CD4-positive, alpha-beta memory T cell (primary cell): Measurements from ENCODE around the gene SH2D5. TPM values are rescaled to one million over a fixed set of nuclear protein-coding genes. Genes with fewer than 3 reads are reported as not detected.
A peak's percentile ranks its signal among the peaks of the same experiment; 100 is the strongest.

Experiments used
- CTCF ChIA-PET: fragments of 350-600 bp; sonication (Branson Sonifier 250); formaldehyde crosslinking; loops from one replicate; lab custom pipeline; 2021; ENCODE audit warnings: inconsistent platforms; ENCODE audit not compliant: partially characterized antibody; lab: Charles Lee
- POLR2A ChIA-PET: fragments of 350-600 bp; sonication (Branson Sonifier 250); formaldehyde crosslinking; loops from one replicate; lab custom pipeline; 2021; ENCODE audit not compliant: partially characterized antibody; lab: Charles Lee
- DNase-seq, 5 donors: peaks; one replicate each; pipeline versions ENCODE4 v3.0.0 to v3.0.0-alpha.2; 2020 to 2022; ENCODE audit warnings: mixed read lengths in 1 of 5
- H3K27ac ChIP-seq: one replicate; pipeline ENCODE4 v1.7.0; 2013; ENCODE audit warnings: low read depth, low read length
- H3K27me3 ChIP-seq: 2 replicates; pipeline ENCODE4 v1.7.0; 2013; ENCODE audit warnings: mild to moderate bottlenecking, low read length, moderate library complexity; ENCODE audit not compliant: insufficient read depth
- H3K36me3 ChIP-seq: 2 replicates; pipeline ENCODE4 v1.7.0; 2013; ENCODE audit warnings: mild to moderate bottlenecking, low read length, moderate library complexity; ENCODE audit not compliant: insufficient read depth
- H3K4me1 ChIP-seq: 2 replicates; pipeline ENCODE4 v1.7.0; 2013; ENCODE audit warnings: mild to moderate bottlenecking, low read length, moderate library complexity; ENCODE audit not compliant: insufficient read depth
- H3K4me3 ChIP-seq, 2 donors: one replicate each; pipeline ENCODE4 v1.7.0; 2013; ENCODE audit warnings: low read length in 2 of 2, mild to moderate bottlenecking in 1 of 2
- H3K9me3 ChIP-seq, 2 donors: one replicate each; pipeline ENCODE4 v1.7.0; 2013; ENCODE audit warnings: low read length in 2 of 2, control low read depth in 1 of 2; ENCODE audit not compliant: control insufficient read depth in 1 of 2
- H3K27ac Mint-ChIP-seq, 7 donors: one replicate each; pipeline ENCODE4 v1.8.0; 2020 to 2021; ENCODE audit warnings: mixed read lengths in 7 of 7, mild to moderate bottlenecking in 6 of 7, inconsistent platforms in 3 of 7, moderate library complexity in 3 of 7
- H3K27me3 Mint-ChIP-seq, 2 donors: one replicate each; pipeline ENCODE4 v1.8.0; 2020 to 2021; ENCODE audit warnings: mixed read lengths in 2 of 2
- H3K36me3 Mint-ChIP-seq, 2 donors: one replicate each; pipeline ENCODE4 v1.8.0; 2020 to 2021; ENCODE audit warnings: mixed read lengths in 2 of 2, inconsistent platforms in 1 of 2, mild to moderate bottlenecking in 1 of 2
- H3K4me1 Mint-ChIP-seq, 4 donors: one replicate each; pipeline ENCODE4 v1.8.0; 2020 to 2021; ENCODE audit warnings: mixed read lengths in 4 of 4, mild to moderate bottlenecking in 1 of 4
- H3K4me3 Mint-ChIP-seq, 8 donors: one replicate each; pipeline ENCODE4 v1.8.0; 2020 to 2021; ENCODE audit warnings: mixed read lengths in 8 of 8, mild to moderate bottlenecking in 7 of 8, moderate library complexity in 6 of 8, inconsistent platforms in 3 of 8
- H3K9me3 Mint-ChIP-seq, 8 donors: one replicate each; pipeline ENCODE4 v1.8.0; 2020 to 2021; ENCODE audit warnings: mixed read lengths in 8 of 8, mild to moderate bottlenecking in 5 of 8, inconsistent platforms in 3 of 8, moderate library complexity in 1 of 8
- intact Hi-C: fragments of 100-400 bp; cut with micrococcal nuclease; formaldehyde crosslinking; loops from one replicate; pipeline ENCODE4 v1.15.1; 2023
- polyA plus RNA-seq, 2 donors: library from polyadenylated mRNA; unstranded; fragments of 300-500 nt; fragmentation: Illumina TruSeq; gene quantifications; one replicate each; pipeline ENCODE4 v1.2.3, GENCODE V29; 2021
- total RNA-seq, 2 experiments: library from RNA; stranded (reverse); gene quantifications; one replicate each; pipeline ENCODE4 v1.2.3, GENCODE V29; 2021

The SH2D5 gene
- total and polyA plus RNA-seq, 4 experiments from 2014 or later, result 0.38 TPM; not detected in 3

GRCh38 chr1:20725189-20726117, 7.0 kb downstream of the SH2D5 start:
- Histone ChIP-seq H3K4me1 (no peaks in the 10 kb centered on the region), H3K36me3 (no peaks in the 10 kb centered on the region), H3K4me3 (no peak overlapping the region), H3K9me3 (no peaks in the 10 kb centered on the region), H3K27ac (no peak overlapping the region), H3K27me3 (no peaks in the 10 kb centered on the region)
- H3K27ac Mint-ChIP-seq, result no peak overlapping the region
- POLR2A ChIA-PET, result no interaction called here
- H3K4me1 Mint-ChIP-seq, result peaks cover 4 to 8% (median 4%) of the 10 kb centered on the region in 4 donors
- CTCF ChIA-PET, result interaction anchor here (1.6 kb wide), 1 partner anchor 29 kb away, joined by 5 read pairs; no protein-coding TSS in a partner anchor
- intact Hi-C loops, result no loop called here
- H3K27me3 Mint-ChIP-seq, result peaks cover 2 to 12% of the 10 kb centered on the region in 2 donors
- H3K4me3 Mint-ChIP-seq, result no peak overlapping the region
- H3K9me3 Mint-ChIP-seq, result peaks cover 0 to 2% (median 0%) of the 10 kb centered on the region in 8 donors
- no peaks in the 10 kb centered on the region for H3K36me3 Mint-ChIP-seq
- no peak for DNase-seq

GRCh38 chr1:20724364-20725188, 7.9 kb downstream of the SH2D5 start:
- Mint-ChIP-seq H3K4me3 (no peak overlapping the region), H3K27ac (no peak overlapping the region), H3K4me1 (no peaks in the 10 kb centered on the region), H3K27me3 (peaks cover 2 to 8% of the 10 kb centered on the region in 2 donors), H3K9me3 (peaks cover 0 to 2% (median 0%) of the 10 kb centered on the region in 8 donors), H3K36me3 (no peaks in the 10 kb centered on the region)
- no peak overlapping the region for H3K27ac ChIP-seq
- no peaks in the 10 kb centered on the region for H3K27me3 ChIP-seq
- POLR2A ChIA-PET, result no interaction called here
- no peaks in the 10 kb centered on the region for H3K36me3 ChIP-seq
- CTCF ChIA-PET, result interaction anchor here (0.8 kb wide), 1 partner anchor 600 kb away, joined by 3 read pairs; no protein-coding TSS in a partner anchor
- intact Hi-C loops, result no loop called here
- no peaks in the 10 kb centered on the region for H3K4me1 ChIP-seq
- no peak overlapping the region for H3K4me3 ChIP-seq
- H3K9me3 ChIP-seq, result no peaks in the 10 kb centered on the region
- DNase-seq, result no peak

- Histone ChIP-seq H3K36me3 (no peaks in the 10 kb centered on the region), H3K27me3 (no peaks in the 10 kb centered on the region), H3K4me3 (no peak overlapping the region), H3K27ac (no peak overlapping the region), H3K9me3 (no peaks in the 10 kb centered on the region), H3K4me1 (no peaks in the 10 kb centered on the region)
- ChIA-PET CTCF (no interaction called here), POLR2A (no interaction called here)
- H3K27me3 Mint-ChIP-seq, result peaks cover 2 to 6% of the 10 kb centered on the region in 2 donors
- intact Hi-C loops, result no loop called here
- no peak for DNase-seq
- H3K4me3 Mint-ChIP-seq, result no peak overlapping the region
- peaks cover 0 to 4% (median under 1%) of the 10 kb centered on the region in 4 donors for H3K4me1 Mint-ChIP-seq
- H3K9me3 Mint-ChIP-seq, result no peaks in the 10 kb centered on the region
- no peaks in the 10 kb centered on the region for H3K36me3 Mint-ChIP-seq
- H3K27ac Mint-ChIP-seq, result peak overlapping the region in 1 of 7 donors; percentile 41
These were observed 8.8 kb downstream of the SH2D5 start for GRCh38 chr1:20723537-20724363.

- Mint-ChIP-seq H3K27me3 (peaks cover 2 to 4% of the 10 kb centered on the region in 2 donors), H3K27ac (no peak overlapping the region), H3K36me3 (no peaks in the 10 kb centered on the region), H3K4me1 (peaks cover 0 to 6% (median under 1%) of the 10 kb centered on the region in 4 donors), H3K9me3 (no peaks in the 10 kb centered on the region), H3K4me3 (no peak overlapping the region)
- Histone ChIP-seq H3K4me1 (no peaks in the 10 kb centered on the region), H3K4me3 (no peak overlapping the region), H3K27me3 (no peaks in the 10 kb centered on the region), H3K27ac (no peak overlapping the region), H3K9me3 (no peaks in the 10 kb centered on the region), H3K36me3 (no peaks in the 10 kb centered on the region)
- CTCF ChIA-PET, result no interaction called here
- intact Hi-C loops, result no loop called here
- no peak for DNase-seq
- POLR2A ChIA-PET, result no interaction called here
These were observed 9.4 kb downstream of the SH2D5 start for GRCh38 chr1:20723159-20723536.

GRCh38 chr1:20721117-20722061, 11.1 kb downstream of the SH2D5 start:
- Mint-ChIP-seq H3K36me3 (no peaks in the 10 kb centered on the region), H3K27ac (peak overlapping the region in 1 of 7 donors; percentile 52), H3K4me3 (no peak overlapping the region), H3K27me3 (peaks cover 3 to 7% of the 10 kb centered on the region in 2 donors), H3K9me3 (no peaks in the 10 kb centered on the region), H3K4me1 (peaks cover 0 to 6% (median 5%) of the 10 kb centered on the region in 4 donors)
- Histone ChIP-seq H3K4me3 (no peak overlapping the region), H3K27me3 (no peaks in the 10 kb centered on the region), H3K4me1 (no peaks in the 10 kb centered on the region), H3K36me3 (no peaks in the 10 kb centered on the region), H3K9me3 (no peaks in the 10 kb centered on the region), H3K27ac (no peak overlapping the region)
- POLR2A ChIA-PET, result no interaction called here
- intact Hi-C loops, result no loop called here
- DNase-seq, result no peak
- CTCF ChIA-PET, result interaction anchor here (1.4 kb wide), 1 partner anchor 11 kb away, joined by 3 read pairs; the partner anchor contains the start of gene SH2D5

GRCh38 chr1:20720631-20721091, 11.8 kb downstream of the SH2D5 start:
- H3K36me3 Mint-ChIP-seq, result no peaks in the 10 kb centered on the region
- Histone ChIP-seq H3K9me3 (no peaks in the 10 kb centered on the region), H3K27ac (no peak overlapping the region), H3K36me3 (no peaks in the 10 kb centered on the region), H3K27me3 (peaks cover under 1% of the 10 kb centered on the region), H3K4me1 (no peaks in the 10 kb centered on the region), H3K4me3 (no peak overlapping the region)
- peak overlapping the region in 1 of 8 donors; percentile 14 for H3K4me3 Mint-ChIP-seq
- H3K27ac Mint-ChIP-seq, result no peak overlapping the region
- POLR2A ChIA-PET, result no interaction called here
- no peak for DNase-seq
- intact Hi-C loops, result no loop called here
- CTCF ChIA-PET, result interaction anchor here (1.4 kb wide), 1 partner anchor 11 kb away, joined by 3 read pairs; the partner anchor contains the start of gene SH2D5
- peaks cover 6 to 10% of the 10 kb centered on the region in 2 donors for H3K27me3 Mint-ChIP-seq
- H3K4me1 Mint-ChIP-seq, result peaks cover 0 to 10% (median 6%) of the 10 kb centered on the region in 4 donors
- no peaks in the 10 kb centered on the region for H3K9me3 Mint-ChIP-seq
